ENCODE data around the gene TMEM201.

Gene TMEM201

DNA sequence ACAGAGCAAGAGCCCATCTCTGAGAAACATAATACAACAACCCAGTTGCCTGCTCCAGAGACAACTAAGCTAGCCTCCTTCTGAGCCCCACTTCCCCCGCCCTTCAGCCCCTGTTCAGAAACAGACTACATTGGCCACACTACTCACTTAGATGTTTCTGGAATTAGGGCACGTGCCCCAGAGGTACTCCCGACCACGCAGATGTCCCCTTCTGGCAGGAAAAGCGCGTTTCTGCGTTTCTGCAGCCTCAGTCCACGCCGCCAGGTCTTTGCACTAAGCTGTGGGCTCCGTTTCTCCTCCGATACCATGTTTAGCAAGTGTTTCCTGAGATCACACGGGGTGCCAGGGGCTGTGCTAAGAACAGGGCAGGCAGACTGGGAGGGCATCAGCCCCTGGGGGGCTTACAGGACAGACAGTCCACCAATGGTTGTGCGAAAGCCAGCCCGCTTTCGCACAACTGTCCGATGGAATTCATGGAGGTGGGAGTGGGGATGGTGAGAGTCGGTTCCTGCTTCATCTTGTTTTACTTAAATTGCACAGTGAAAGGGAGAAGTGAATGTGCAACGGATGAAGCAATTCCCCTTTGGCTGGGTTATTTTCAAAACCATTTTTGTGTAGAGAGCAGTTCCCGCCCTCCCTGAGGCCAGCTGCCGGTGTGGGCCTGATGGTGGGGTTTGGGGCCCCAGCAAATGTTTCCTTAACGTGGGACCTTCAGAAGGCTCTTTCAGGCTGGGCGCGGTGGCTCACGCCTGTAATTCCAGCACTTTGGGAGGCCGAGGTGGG, 65.5 kb downstream of the TMEM201 start:
- DNase-seq, result no peak

DNA sequence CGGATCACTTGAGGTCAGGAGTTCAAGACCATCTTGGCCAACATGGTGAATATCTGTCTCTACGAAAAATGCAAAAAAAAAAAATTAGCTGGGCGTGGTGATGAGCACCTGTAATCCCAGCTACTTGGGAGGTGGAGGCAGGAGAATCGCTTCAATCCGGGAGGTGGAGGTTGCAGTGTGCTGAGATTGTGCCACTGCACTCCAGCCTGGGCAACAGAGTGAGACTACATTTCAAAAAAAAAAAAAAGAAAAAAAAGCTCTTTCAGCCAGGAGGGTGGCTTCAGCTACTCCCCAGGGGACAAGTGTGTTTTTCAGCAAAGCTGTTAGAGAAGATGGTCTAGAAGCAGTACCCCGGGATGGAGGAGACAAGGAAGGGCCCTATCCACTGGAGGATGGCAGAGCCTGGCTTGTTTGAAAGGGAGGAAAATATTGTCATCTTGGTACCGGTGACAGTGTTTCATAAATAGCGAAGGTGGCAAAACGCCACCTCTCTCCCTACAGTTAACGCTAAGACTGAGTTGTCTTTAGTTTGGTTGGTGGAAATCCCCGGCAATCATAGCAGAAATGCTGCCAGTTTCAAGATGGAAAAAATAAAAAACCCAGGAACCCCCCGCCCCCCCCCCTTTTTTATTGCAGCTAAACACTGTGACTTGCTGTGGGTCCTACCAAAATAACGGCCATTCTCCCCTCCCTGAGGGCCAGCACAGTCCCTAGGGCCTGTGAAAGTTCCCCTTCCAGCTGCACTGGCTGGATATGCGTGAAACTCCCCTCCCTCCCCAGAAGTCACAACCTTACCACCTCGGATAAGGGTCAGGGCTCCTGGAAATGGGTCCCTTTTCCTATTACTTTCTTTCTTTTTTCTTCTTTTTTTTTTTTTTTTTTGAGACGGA, 66.4 kb downstream of the TMEM201 start:
- DNase-seq, result no peak

DNA sequence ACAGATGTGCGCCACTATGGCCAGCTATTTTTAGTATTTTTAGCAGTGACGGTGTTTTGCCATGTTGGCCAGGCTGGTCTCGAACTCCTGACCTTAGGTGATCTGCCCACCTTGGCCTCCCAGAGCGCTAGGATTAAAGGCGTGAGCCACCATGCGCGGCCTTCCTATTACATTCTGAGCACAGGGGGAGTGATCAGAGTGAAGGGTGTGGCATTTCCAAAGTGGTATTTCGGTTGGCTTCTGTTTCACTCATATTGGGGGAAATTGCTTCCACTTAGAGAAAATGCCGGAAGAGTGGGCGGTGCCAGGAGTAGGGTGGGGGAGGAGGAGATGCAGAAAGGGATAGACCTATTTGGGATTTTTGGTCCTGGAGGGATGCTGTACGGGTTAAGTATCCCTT, 67.1 kb downstream of the TMEM201 start:
- no peak for DNase-seq

DNA sequence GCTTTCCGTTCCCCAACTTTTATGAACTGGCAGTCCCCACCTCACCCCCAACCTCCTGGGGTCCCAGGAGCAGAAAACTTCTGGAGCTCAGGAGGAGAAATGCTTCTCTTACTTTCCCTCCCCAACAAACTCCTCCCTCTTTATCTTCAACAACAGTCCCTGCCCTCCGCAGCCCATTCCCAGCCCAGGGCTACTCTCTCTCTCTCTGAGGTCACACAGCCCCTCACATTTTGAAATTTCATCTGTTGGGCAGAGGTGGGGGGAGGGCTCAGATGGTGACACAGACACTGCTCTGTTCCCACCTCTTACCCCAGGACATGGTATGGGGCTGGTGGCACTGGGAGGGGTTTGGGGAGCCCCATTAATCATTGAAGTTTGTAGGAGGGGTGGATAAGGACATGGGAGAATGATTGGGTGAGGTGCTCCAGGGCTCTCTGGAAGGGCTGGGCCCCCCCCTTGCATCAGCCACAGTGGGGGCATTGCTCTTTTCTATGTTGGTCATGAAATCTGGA, 68.9 kb downstream of the TMEM201 start:
- no peak for DNase-seq

- no peak for DNase-seq
These were observed 69.5 kb downstream of the TMEM201 start for GRCh38 chr1:9658199-9658598.

- no peak for DNase-seq
These were observed 70.6 kb downstream of the TMEM201 start for GRCh38 chr1:9659328-9659727.

GRCh38 chr1:9663257-9663656, 74.5 kb downstream of the TMEM201 start:
- DNase-seq, result no peak
